DND-41 (cell line): ENCODE measurements around the gene ZSCAN21.

ENCODE experiments used
- CTCF ChIP-seq: IDR thresholded peaks from 2 replicates; pipeline ENCODE4 v1.5.1; 2012; ENCODE audit warnings: borderline replicate concordance, low read length, moderate library complexity, mild to moderate bottlenecking; ENCODE audit not compliant: poor library complexity, severe bottlenecking; ENCODE audit errors: extremely low read depth
- EZH2 ChIP-seq: IDR thresholded peaks from 3 replicates; pipeline ENCODE4 v1.6.1; 2012; ENCODE audit warnings: borderline replicate concordance, low read depth, mild to moderate bottlenecking, moderate library complexity, low read length, inconsistent platforms; ENCODE audit not compliant: severe bottlenecking

DNA sequence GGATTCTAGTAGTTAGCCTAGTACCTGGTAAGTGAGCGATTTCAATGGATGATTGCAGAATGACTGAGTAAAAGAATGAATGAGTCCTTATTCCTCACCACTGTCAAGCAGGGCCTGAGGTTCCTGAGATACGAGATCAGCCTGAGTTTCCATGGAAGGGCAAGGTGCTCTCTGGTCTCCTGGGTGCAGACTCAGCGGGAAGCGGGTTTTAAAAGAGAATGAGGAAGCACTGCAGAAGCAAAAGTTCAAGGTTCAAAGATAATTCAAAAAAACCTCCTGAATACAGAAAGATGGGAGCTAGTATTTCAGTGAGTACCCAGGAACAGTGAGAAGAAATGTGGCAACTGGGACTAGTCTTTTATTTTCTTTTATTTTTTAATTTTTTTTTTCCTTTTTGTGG is 27.6 kb downstream of the ZSCAN21 start:
- TF ChIP-seq CTCF (no peak), EZH2 (no peak)
